Upper lobe of right lung (tissue), 1 donor: ENCODE results near the gene BMPR1A. TPM values are rescaled to one million over a fixed set of nuclear protein-coding genes. Genes with fewer than 3 reads are reported as not detected.
"Not testable (repeated sequence)": the region's sequence is repeated elsewhere in the genome, so short reads cannot be mapped to it uniquely, and the experiment has no call there.

Experiments
- ATAC-seq: fragments of 200-7000 bp; cut with Tn5 transposase; one replicate; pipeline ENCODE4 v1.9.1; 2020; ENCODE audit warnings: mild to moderate bottlenecking, moderate library complexity
- DNase-seq: peaks from one replicate; pipeline ENCODE4 v3.0.0-alpha.2; 2020
- H3K27ac ChIP-seq: fragments of 200-600 bp; one replicate; pipeline ENCODE4 v1.8.0; 2022
- H3K27me3 ChIP-seq: fragments of 200-600 bp; one replicate; pipeline ENCODE4 v1.8.0; 2022; ENCODE audit warnings: mild to moderate bottlenecking
- H3K36me3 ChIP-seq: fragments of 200-600 bp; one replicate; pipeline ENCODE4 v1.8.0; 2022
- H3K4me1 ChIP-seq: fragments of 200-600 bp; one replicate; pipeline ENCODE4 v1.8.0; 2022
- H3K4me3 ChIP-seq: fragments of 200-600 bp; one replicate; pipeline ENCODE4 v1.8.0; 2022; ENCODE audit warnings: mild to moderate bottlenecking
- H3K9me3 ChIP-seq: fragments of 200-600 bp; one replicate; pipeline ENCODE4 v1.8.0; 2022
- intact Hi-C: fragments of 100-400 bp; cut with DNase I; formaldehyde crosslinking; loops from one replicate; pipeline ENCODE4 v1.11.0; 2022
- total RNA-seq: library from RNA; stranded (reverse); fragmentation: NEBNext Ultra II Directional; extraction: Animal tissue kit (Norgen Biotek cat#: 25700); gene quantifications from one replicate; pipeline ENCODE4 v1.2.1, GENCODE V29; 2021
- TF ChIP-seq, protein P1 (sequence below): fragments of 200-600 bp; IDR thresholded peaks from one replicate; pipeline ENCODE4 v1.8.0; 2022; ENCODE audit warnings: antibody characterized with exemption
- donor health status: DM: no; HTN: yes; CAD: no; lungs with severe emphysema.

Gene BMPR1A
- total RNA-seq, 1 donor from 2014 or later: 41.2 TPM

DNA sequence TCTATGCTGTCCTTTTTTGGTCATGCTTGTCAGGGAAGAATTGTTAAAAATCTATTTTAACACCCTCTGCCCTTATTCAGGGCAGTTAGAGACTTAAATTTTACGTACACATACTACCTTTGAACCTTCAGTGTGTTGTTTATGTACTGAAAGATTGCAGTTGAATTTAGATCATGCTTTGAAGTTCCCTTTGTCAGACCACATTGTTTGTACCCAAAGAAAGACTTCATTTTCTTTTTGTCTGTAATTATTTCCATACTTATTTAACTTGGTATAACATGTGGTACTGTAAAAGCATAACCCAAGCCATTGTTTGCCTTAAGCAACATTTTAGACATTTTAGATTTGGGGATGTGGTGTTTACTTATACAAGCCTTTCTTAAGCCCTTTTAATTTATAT lies 104.9 kb downstream of the BMPR1A start:
- intact Hi-C loops: no loop called here
- no peak overlapping the region for H3K4me3 ChIP-seq
- DNase-seq: no peak
- no peak for ATAC-seq
- no peaks in the 10 kb centered on the region for H3K36me3 ChIP-seq
- no peaks in the 10 kb centered on the region for H3K9me3 ChIP-seq
- no peaks in the 10 kb centered on the region for H3K27me3 ChIP-seq
- H3K4me1 ChIP-seq: peaks cover 9% of the 10 kb centered on the region
- no peak overlapping the region for H3K27ac ChIP-seq
- TF ChIP-seq, protein P1, sequence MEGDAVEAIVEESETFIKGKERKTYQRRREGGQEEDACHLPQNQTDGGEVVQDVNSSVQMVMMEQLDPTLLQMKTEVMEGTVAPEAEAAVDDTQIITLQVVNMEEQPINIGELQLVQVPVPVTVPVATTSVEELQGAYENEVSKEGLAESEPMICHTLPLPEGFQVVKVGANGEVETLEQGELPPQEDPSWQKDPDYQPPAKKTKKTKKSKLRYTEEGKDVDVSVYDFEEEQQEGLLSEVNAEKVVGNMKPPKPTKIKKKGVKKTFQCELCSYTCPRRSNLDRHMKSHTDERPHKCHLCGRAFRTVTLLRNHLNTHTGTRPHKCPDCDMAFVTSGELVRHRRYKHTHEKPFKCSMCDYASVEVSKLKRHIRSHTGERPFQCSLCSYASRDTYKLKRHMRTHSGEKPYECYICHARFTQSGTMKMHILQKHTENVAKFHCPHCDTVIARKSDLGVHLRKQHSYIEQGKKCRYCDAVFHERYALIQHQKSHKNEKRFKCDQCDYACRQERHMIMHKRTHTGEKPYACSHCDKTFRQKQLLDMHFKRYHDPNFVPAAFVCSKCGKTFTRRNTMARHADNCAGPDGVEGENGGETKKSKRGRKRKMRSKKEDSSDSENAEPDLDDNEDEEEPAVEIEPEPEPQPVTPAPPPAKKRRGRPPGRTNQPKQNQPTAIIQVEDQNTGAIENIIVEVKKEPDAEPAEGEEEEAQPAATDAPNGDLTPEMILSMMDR: no peak

DNA sequence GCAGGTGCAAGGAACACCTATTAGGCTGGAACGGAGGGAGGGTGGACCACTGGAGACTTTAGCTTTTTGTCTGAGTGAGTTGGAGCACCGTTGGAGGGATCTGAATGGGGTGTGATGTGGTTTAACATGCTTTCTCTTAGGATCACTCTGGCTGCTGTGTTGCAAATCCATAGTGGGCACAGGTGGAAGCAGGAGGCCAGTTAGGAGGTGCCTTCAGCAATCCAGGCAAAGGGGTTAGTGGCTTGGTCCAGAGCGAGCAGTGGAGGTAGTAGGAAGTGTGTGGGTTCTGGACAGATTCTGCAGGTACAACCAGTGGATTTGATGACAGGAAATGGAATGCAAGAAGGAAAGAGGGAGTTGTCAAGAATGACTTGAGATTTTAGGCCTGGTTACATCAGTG lies 106.0 kb downstream of the BMPR1A start:
- no peak overlapping the region for H3K4me3 ChIP-seq
- H3K36me3 ChIP-seq: no peaks in the 10 kb centered on the region
- ATAC-seq (peak; percentile 46), DNase-seq (no peak)
- TF ChIP-seq, protein P1: no peak
- H3K9me3 ChIP-seq: no peaks in the 10 kb centered on the region
- H3K4me1 ChIP-seq: peaks cover 9% of the 10 kb centered on the region
- H3K27me3 ChIP-seq: no peaks in the 10 kb centered on the region
- H3K27ac ChIP-seq: no peak overlapping the region
- intact Hi-C loops: no loop called here

DNA sequence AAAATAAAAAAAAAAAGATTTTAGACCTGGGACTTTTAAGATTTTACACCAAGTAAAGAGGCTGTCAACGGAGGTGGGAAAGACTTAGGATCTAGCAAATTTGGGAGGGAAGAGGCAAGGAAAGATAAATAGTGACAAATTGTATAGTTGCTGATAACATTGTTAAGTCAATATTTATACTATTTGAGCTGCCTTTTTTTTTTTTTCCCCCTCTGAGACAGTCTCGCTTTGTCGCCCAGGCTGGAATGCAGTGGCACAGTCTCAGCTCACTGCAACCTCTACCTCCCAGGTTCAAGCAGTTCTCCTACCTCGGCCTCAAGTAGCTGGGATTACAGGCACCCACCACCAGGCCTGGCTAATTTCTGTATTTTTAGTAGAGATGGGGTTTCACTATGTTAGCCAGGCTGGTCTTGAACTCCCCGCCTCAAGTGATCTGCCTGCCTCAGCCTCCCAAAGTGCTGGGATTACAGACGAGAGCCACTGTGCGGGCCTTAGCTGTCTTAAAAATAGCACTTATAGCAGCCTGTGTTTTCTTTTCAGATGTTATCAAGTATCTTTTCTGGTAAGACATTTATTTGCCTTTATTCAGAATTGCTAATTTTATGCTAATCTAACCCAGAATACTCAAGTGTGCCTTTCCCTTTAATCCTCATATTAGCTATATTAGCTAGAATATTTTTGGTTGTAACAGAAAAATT lies 106.5 kb downstream of the BMPR1A start:
- no peak overlapping the region for H3K4me3 ChIP-seq
- no peaks in the 10 kb centered on the region for H3K27me3 ChIP-seq
- TF ChIP-seq, protein P1: no peak
- H3K4me1 ChIP-seq: peaks cover 9% of the 10 kb centered on the region
- no peak overlapping the region for H3K27ac ChIP-seq
- ATAC-seq: peak; percentile 49
- intact Hi-C loops: no loop called here
- no peaks in the 10 kb centered on the region for H3K9me3 ChIP-seq
- no peaks in the 10 kb centered on the region for H3K36me3 ChIP-seq
- no peak for DNase-seq

DNA sequence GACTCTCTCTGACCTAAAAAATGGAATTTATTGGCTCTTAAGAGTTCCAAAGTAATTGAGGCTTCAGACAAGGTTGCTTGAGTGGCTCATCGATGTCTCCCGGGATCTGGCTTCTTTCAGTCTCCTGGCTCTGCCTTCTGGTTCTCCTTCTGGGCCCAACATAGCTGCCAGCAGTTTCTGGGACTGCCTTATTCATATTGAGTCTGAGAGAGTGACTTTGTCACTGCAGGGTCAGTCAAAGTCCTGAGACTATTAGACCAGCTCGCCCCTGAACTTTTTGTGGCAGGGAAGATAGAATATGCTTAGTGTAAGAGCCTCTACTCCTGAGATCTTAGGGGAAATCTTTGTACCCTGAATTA lies 107.0 kb downstream of the BMPR1A start:
- Histone ChIP-seq H3K27me3 (no peaks in the 10 kb centered on the region), H3K27ac (no peak overlapping the region), H3K4me3 (no peak overlapping the region), H3K4me1 (peaks cover 12% of the 10 kb centered on the region), H3K9me3 (no peaks in the 10 kb centered on the region), H3K36me3 (no peaks in the 10 kb centered on the region)
- intact Hi-C loops: no loop called here
- ATAC-seq (no peak), DNase-seq (no peak)
- TF ChIP-seq, protein P1: no peak

DNA sequence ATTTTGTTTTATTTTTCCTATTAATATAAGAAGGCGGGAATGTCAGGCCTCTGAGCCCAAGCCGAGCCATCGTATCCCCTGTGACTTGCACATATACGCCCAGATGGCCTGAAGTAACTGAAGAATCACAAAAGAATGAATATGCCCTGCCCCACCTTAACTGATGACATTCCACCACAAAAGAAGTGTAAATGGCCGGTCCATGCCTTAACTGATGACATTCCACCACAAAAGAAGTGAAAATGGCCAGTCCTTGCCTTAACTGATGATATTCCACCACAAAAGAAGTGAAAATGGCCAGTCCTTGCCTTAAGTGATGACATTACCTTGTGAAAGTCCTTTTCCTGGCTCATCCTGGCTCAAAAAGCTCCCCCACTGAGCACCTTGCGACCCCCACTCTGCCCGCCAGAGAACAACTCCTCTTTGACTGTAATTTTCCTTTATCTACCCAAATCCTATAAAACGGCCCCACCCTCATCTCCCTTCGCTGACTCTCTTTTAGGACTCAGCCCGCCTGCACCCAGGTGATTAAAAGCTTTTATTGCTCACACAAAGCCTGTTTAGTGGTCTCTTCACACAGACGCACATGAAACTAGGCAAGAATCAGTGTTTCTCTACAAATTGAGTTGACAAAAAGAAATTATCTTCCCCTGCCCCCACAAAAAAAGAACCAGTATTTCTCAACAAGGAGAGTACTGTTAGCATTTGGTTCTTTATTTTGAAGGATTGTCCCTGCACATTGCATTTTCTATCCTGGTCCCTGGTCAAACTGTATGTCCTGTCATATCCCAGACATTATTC lies 108.8 kb downstream of the BMPR1A start:
- H3K4me1 ChIP-seq: peaks cover 12% of the 10 kb centered on the region
- H3K4me3 ChIP-seq, intact Hi-C loops, H3K27me3 ChIP-seq, H3K27ac ChIP-seq, H3K36me3 ChIP-seq, DNase-seq, H3K9me3 ChIP-seq, ATAC-seq: not testable (repeated sequence)

DNA sequence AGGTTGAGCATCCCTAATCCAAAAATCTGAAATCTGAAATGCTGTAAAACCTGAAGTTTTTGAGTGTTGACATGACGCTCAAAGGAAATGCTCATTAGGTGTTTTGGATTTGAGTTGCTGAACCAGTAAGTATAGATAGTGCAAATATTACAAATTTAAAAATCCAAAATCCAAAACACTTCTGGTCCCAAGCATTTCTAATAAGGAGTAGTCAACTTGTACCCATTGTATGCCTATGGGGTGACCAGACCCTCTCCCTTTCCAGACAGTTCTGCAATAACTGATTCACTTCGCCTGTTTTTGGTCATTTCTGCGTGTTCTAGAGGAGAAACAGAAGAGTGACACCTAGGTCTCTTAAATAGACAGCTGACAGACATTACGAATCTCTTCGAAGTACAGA lies 110.7 kb downstream of the BMPR1A start:
- H3K27ac ChIP-seq: no peak overlapping the region
- ATAC-seq (no peak), DNase-seq (no peak)
- H3K9me3 ChIP-seq: no peaks in the 10 kb centered on the region
- intact Hi-C loops: no loop called here
- TF ChIP-seq, protein P1: no peak
- peaks cover 19% of the 10 kb centered on the region for H3K4me1 ChIP-seq
- no peak overlapping the region for H3K4me3 ChIP-seq
- H3K36me3 ChIP-seq: no peaks in the 10 kb centered on the region
- no peaks in the 10 kb centered on the region for H3K27me3 ChIP-seq
